Choroid plexus epithelial cell (primary cell): Measurements from ENCODE around the gene TMEM271.

Source experiments
- DNase-seq: peaks from one replicate; pipeline ENCODE4 v3.0.0-alpha.2; 2010; ENCODE audit warnings: low read depth
- H3K4me3 ChIP-seq: 2 replicates; pipeline ENCODE4 v1.5.1; 2011; ENCODE audit warnings: low read depth, mild to moderate bottlenecking, control low read depth, low read length, moderate library complexity
- TF ChIP-seq, protein P1 (sequence below): conservative IDR thresholded peaks from 2 replicates; pipeline ENCODE4 v1.5.1; 2011; ENCODE audit warnings: low read depth, mild to moderate bottlenecking, control low read depth, inconsistent platforms, low read length, moderate library complexity

The TMEM271 gene

DNA sequence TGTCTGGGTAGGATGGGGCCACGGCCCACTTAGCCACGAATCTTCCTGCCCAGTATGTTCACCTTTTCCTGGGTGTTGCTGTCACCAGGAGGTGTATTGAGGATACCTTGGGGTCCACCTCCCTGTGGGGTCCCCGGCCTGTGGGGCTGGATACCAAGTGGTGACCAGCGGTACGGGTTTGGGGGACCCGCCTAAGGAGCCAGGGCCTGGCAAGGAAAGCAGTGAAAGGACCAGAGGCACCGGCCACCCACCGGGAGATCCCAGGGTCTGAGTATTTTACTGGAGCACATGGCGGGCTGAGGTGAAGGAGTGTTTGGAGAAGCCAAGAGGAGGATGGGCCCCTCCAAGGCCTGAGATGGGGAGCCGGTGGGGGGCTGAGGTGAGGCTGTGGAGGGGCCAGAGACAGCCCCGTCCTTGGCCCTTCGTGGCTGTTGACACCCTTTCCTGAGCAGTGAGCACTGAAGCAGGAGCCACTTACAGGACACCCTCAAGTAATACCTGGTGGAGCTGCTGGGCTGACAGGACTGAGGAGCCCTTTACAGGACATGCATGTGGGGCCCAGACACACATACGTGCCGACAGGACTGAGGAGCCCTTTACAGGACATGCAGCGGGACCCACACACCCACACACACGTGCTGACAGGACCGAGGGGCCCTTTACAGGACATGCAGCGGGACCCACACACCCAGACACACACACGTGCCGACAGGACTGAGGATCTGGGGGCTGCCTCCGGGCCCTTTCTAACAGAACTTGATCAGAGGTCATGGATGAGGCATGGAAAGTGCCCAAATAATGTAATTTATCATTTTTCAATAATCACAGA is 38.4 kb downstream of the TMEM271 start:
- TF ChIP-seq, protein P1, sequence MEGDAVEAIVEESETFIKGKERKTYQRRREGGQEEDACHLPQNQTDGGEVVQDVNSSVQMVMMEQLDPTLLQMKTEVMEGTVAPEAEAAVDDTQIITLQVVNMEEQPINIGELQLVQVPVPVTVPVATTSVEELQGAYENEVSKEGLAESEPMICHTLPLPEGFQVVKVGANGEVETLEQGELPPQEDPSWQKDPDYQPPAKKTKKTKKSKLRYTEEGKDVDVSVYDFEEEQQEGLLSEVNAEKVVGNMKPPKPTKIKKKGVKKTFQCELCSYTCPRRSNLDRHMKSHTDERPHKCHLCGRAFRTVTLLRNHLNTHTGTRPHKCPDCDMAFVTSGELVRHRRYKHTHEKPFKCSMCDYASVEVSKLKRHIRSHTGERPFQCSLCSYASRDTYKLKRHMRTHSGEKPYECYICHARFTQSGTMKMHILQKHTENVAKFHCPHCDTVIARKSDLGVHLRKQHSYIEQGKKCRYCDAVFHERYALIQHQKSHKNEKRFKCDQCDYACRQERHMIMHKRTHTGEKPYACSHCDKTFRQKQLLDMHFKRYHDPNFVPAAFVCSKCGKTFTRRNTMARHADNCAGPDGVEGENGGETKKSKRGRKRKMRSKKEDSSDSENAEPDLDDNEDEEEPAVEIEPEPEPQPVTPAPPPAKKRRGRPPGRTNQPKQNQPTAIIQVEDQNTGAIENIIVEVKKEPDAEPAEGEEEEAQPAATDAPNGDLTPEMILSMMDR, result no peak
- DNase-seq, result no peak
- no peak overlapping the region for H3K4me3 ChIP-seq

GRCh38 chr4:536351-536972 is 39.6 kb downstream of the TMEM271 start:
- no peak overlapping the region for H3K4me3 ChIP-seq
- TF ChIP-seq, protein P1, result no peak
- DNase-seq, result no peak

GRCh38 chr4:535924-536281 is 40.2 kb downstream of the TMEM271 start:
- DNase-seq, result no peak
- H3K4me3 ChIP-seq, result no peak overlapping the region
- TF ChIP-seq, protein P1, result no peak

- TF ChIP-seq, protein P1, result no peak
- no peak for DNase-seq
- no peak overlapping the region for H3K4me3 ChIP-seq
Measured at GRCh38 chr4:535181-535923, 40.7 kb downstream of the TMEM271 start.

- no peak for DNase-seq
- no peak overlapping the region for H3K4me3 ChIP-seq
- TF ChIP-seq, protein P1, result no peak
Measured at GRCh38 chr4:534576-535151, 41.4 kb downstream of the TMEM271 start.

DNA sequence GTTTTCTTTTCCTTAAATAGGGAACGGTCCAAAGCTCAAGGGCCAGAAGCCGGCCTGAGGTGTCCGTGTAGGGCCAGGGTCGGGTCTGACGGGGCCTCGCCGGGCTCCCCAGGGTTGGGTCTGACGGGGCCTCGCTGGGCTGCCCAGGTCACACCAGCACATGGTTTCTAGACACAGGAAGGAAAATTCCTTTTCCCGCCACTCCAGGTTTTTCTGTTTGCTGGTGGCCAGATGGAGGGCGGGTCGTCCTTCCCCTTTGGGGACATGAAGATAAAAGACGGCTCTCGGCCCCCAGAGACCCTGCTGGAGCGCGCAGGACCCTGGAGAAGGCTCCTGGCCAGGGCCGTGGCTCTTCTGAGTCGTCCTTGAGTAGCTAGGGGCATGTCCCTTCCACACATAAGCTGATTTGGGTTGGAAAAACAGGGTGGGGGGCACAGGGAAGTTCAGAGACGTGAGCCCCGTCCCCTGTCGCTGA is 42.0 kb downstream of the TMEM271 start:
- no peak overlapping the region for H3K4me3 ChIP-seq
- no peak for DNase-seq
- TF ChIP-seq, protein P1, result no peak
